ENCODE results near the gene MAGOH. TPM values are rescaled to one million over a fixed set of nuclear protein-coding genes. Genes with fewer than 3 reads are reported as not detected.

The MAGOH gene
- total RNA-seq, 1 donor from 2014 or later, result 55.0 TPM

- no peaks in the 10 kb centered on the region for H3K9me3 Mint-ChIP-seq
- peaks cover 25% of the 10 kb centered on the region for H3K4me1 Mint-ChIP-seq (ENCODE audit: unreplicated experiment)
- TF ChIP-seq, protein P1, sequence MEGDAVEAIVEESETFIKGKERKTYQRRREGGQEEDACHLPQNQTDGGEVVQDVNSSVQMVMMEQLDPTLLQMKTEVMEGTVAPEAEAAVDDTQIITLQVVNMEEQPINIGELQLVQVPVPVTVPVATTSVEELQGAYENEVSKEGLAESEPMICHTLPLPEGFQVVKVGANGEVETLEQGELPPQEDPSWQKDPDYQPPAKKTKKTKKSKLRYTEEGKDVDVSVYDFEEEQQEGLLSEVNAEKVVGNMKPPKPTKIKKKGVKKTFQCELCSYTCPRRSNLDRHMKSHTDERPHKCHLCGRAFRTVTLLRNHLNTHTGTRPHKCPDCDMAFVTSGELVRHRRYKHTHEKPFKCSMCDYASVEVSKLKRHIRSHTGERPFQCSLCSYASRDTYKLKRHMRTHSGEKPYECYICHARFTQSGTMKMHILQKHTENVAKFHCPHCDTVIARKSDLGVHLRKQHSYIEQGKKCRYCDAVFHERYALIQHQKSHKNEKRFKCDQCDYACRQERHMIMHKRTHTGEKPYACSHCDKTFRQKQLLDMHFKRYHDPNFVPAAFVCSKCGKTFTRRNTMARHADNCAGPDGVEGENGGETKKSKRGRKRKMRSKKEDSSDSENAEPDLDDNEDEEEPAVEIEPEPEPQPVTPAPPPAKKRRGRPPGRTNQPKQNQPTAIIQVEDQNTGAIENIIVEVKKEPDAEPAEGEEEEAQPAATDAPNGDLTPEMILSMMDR (conservative IDR thresholded peaks at IDR 0.05), result peak; percentile 24
- peak; percentile 92 for DNase-seq (ENCODE audit: extremely low spot score, unreplicated experiment)
- H3K27ac Mint-ChIP-seq, result peak within 1 kb of the TSS; percentile 93
- H3K27me3 Mint-ChIP-seq, result no peaks in the 10 kb centered on the region
- H3K36me3 Mint-ChIP-seq, result peaks cover 13% of the 10 kb centered on the region
- peak within 1 kb of the TSS; percentile 97 for H3K4me3 Mint-ChIP-seq
Observed at GRCh38 chr1:53196485-53197290, 41.6 kb downstream of the MAGOH start, which contains the start of gene CPT2. TSS of gene CPT2 (plus strand) at chr1:53196824. CDS start at chr1:53196944, 120 bp downstream.

DNA sequence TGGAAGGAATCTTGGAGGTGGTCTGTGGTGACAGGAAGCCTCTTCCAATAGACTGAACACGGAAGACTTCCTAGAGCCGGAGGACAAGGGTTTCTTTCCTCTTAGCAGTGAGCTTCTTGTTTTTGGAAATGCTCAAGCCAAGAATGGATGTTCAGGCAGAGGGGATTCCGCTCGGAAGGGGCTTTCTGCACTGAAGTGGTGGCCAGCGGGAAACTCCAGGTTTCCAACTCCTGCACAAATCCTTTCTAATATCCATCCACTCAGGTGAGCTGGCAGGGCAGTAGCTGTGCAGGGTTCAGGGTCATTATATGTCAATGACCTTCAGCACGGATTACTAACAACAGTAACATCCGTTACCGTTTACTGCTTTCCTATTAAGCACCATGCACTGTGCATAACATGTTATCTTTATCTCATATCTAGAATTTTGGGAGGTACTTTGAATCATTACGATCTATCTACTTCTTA lies 42.3 kb downstream of the MAGOH start:
- Mint-ChIP-seq H3K9me3 (no peaks in the 10 kb centered on the region), H3K4me3 (peak overlapping the region; percentile 92), H3K4me1 (ENCODE audit: unreplicated experiment) (peaks cover 25% of the 10 kb centered on the region), H3K27me3 (no peaks in the 10 kb centered on the region), H3K27ac (peak overlapping the region; percentile 90), H3K36me3 (peaks cover 10% of the 10 kb centered on the region)
- DNase-seq (ENCODE audit: extremely low spot score, unreplicated experiment), result no peak
- TF ChIP-seq, protein P1 (conservative IDR thresholded peaks at IDR 0.05), result no peak

GRCh38 chr1:53195246-53196016 lies 42.9 kb downstream of the MAGOH start:
- peaks cover 6% of the 10 kb centered on the region for H3K36me3 Mint-ChIP-seq

GRCh38 chr1:53190210-53190611 lies 48.1 kb downstream of the MAGOH start:
- H3K27ac Mint-ChIP-seq, result no peak overlapping the region
- no peak overlapping the region for H3K4me3 Mint-ChIP-seq
- TF ChIP-seq, protein P1 (conservative IDR thresholded peaks at IDR 0.05), result no peak
- no peaks in the 10 kb centered on the region for H3K36me3 Mint-ChIP-seq
- no peaks in the 10 kb centered on the region for H3K9me3 Mint-ChIP-seq
- peaks cover 5% of the 10 kb centered on the region for H3K27me3 Mint-ChIP-seq
- no peak for DNase-seq (ENCODE audit: extremely low spot score, unreplicated experiment)
- H3K4me1 Mint-ChIP-seq (ENCODE audit: unreplicated experiment), result peaks cover 6% of the 10 kb centered on the region

More at GRCh38 chr1:53195246-53196016, 42.9 kb downstream of the MAGOH start:
- Mint-ChIP-seq H3K27me3 (no peaks in the 10 kb centered on the region), H3K4me3 (peak overlapping the region; percentile 92), H3K27ac (no peak overlapping the region), H3K4me1 (ENCODE audit: unreplicated experiment) (peaks cover 31% of the 10 kb centered on the region), H3K9me3 (no peaks in the 10 kb centered on the region)
- TF ChIP-seq, protein P1 (conservative IDR thresholded peaks at IDR 0.05), result no peak
- no peak for DNase-seq (ENCODE audit: extremely low spot score, unreplicated experiment)

GRCh38 chr1:53189061-53189460 lies 49.3 kb downstream of the MAGOH start:
- H3K27me3 Mint-ChIP-seq, result peaks cover 5% of the 10 kb centered on the region
- TF ChIP-seq, protein P1 (conservative IDR thresholded peaks at IDR 0.05), result no peak
- no peaks in the 10 kb centered on the region for H3K9me3 Mint-ChIP-seq
- H3K27ac Mint-ChIP-seq, result no peak overlapping the region
- no peaks in the 10 kb centered on the region for H3K36me3 Mint-ChIP-seq
- peaks cover 6% of the 10 kb centered on the region for H3K4me1 Mint-ChIP-seq (ENCODE audit: unreplicated experiment)
- no peak for DNase-seq (ENCODE audit: extremely low spot score, unreplicated experiment)
- H3K4me3 Mint-ChIP-seq, result no peak overlapping the region
